ENCODE results near the gene USH2A. TPM values are rescaled to one million over a fixed set of nuclear protein-coding genes. Genes with fewer than 3 reads are reported as not detected.

Gene USH2A
- polyA plus RNA-seq, 1 of the 3 experiments (the other 2 are of a cell fraction): under 0.01 TPM

DNA sequence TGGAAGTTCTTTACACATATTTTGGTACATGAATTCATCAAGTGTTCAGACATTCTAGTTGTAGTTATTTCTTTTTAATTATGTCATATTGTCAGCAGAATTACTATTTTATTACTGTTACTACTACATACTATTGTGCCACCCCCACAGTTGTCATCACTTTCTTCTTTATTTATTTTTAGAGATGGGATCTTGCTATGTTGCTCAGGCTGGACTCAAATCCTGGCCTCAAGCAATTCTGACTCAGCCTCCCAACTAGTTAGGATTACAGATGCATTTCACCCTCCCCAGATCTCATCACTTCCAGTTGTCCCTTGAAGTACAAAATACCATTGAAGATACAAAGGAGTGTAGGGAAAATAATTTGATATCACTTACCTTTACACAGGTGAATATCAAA lies 598.2 kb downstream of the USH2A start:
- DNase-seq: no peak
- H2AFZ ChIP-seq (ENCODE audit: low read depth): no peak overlapping the region
- no peak overlapping the region for H3K4me2 ChIP-seq
- no peak overlapping the region for H3K4me3 ChIP-seq (ENCODE audit: low read depth in 2 of 2, low read length in 1 of 2)
- H3K27me3 ChIP-seq (ENCODE audit: insufficient read depth): no peaks in the 10 kb centered on the region
- ChIA-PET CTCF (no interaction called here), POLR2A (no interaction called here)
- no peaks in the 10 kb centered on the region for H3K4me1 ChIP-seq (ENCODE audit: control insufficient read depth in 1 of 2, insufficient read depth in 2 of 2, low read depth in 1 of 2, low read length in 1 of 2)
- TF ChIP-seq, protein P1, sequence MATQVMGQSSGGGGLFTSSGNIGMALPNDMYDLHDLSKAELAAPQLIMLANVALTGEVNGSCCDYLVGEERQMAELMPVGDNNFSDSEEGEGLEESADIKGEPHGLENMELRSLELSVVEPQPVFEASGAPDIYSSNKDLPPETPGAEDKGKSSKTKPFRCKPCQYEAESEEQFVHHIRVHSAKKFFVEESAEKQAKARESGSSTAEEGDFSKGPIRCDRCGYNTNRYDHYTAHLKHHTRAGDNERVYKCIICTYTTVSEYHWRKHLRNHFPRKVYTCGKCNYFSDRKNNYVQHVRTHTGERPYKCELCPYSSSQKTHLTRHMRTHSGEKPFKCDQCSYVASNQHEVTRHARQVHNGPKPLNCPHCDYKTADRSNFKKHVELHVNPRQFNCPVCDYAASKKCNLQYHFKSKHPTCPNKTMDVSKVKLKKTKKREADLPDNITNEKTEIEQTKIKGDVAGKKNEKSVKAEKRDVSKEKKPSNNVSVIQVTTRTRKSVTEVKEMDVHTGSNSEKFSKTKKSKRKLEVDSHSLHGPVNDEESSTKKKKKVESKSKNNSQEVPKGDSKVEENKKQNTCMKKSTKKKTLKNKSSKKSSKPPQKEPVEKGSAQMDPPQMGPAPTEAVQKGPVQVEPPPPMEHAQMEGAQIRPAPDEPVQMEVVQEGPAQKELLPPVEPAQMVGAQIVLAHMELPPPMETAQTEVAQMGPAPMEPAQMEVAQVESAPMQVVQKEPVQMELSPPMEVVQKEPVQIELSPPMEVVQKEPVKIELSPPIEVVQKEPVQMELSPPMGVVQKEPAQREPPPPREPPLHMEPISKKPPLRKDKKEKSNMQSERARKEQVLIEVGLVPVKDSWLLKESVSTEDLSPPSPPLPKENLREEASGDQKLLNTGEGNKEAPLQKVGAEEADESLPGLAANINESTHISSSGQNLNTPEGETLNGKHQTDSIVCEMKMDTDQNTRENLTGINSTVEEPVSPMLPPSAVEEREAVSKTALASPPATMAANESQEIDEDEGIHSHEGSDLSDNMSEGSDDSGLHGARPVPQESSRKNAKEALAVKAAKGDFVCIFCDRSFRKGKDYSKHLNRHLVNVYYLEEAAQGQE (IDR thresholded peaks at IDR 0.05; ENCODE audit: low read depth, low read length): no peak
- TF ChIP-seq CHD2 (IDR thresholded peaks at IDR 0.05; ENCODE audit: low read length, partially characterized antibody) (no peak), YY1 (IDR thresholded peaks at IDR 0.05; ENCODE audit: low read depth) (no peak), SMC3 (IDR thresholded peaks at IDR 0.05; ENCODE audit: low read depth, low read length) (no peak), MEF2A (IDR thresholded peaks at IDR 0.05; ENCODE audit: borderline replicate concordance, low read depth) (no peak), TCF12 (IDR thresholded peaks at IDR 0.05) (no peak), TAF1 (IDR thresholded peaks at IDR 0.05; ENCODE audit: borderline replicate concordance, low read depth, low read length) (no peak), RXRA (IDR thresholded peaks at IDR 0.05; ENCODE audit: borderline replicate concordance, low read depth) (no peak)
- TF ChIP-seq, protein P2, sequence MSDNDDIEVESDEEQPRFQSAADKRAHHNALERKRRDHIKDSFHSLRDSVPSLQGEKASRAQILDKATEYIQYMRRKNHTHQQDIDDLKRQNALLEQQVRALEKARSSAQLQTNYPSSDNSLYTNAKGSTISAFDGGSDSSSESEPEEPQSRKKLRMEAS (IDR thresholded peaks at IDR 0.05; ENCODE audit: low read depth): no peak
- TF ChIP-seq, protein P3, sequence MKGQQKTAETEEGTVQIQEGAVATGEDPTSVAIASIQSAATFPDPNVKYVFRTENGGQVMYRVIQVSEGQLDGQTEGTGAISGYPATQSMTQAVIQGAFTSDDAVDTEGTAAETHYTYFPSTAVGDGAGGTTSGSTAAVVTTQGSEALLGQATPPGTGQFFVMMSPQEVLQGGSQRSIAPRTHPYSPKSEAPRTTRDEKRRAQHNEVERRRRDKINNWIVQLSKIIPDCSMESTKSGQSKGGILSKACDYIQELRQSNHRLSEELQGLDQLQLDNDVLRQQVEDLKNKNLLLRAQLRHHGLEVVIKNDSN (IDR thresholded peaks at IDR 0.05; ENCODE audit: borderline replicate concordance, low read depth): no peak
- TF ChIP-seq, protein P4, sequence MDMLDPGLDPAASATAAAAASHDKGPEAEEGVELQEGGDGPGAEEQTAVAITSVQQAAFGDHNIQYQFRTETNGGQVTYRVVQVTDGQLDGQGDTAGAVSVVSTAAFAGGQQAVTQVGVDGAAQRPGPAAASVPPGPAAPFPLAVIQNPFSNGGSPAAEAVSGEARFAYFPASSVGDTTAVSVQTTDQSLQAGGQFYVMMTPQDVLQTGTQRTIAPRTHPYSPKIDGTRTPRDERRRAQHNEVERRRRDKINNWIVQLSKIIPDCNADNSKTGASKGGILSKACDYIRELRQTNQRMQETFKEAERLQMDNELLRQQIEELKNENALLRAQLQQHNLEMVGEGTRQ (IDR thresholded peaks at IDR 0.05; ENCODE audit: borderline replicate concordance, low read depth, low read length): no peak
- TF ChIP-seq, protein P5, sequence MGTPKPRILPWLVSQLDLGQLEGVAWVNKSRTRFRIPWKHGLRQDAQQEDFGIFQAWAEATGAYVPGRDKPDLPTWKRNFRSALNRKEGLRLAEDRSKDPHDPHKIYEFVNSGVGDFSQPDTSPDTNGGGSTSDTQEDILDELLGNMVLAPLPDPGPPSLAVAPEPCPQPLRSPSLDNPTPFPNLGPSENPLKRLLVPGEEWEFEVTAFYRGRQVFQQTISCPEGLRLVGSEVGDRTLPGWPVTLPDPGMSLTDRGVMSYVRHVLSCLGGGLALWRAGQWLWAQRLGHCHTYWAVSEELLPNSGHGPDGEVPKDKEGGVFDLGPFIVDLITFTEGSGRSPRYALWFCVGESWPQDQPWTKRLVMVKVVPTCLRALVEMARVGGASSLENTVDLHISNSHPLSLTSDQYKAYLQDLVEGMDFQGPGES (IDR thresholded peaks at IDR 0.05; ENCODE audit: low read depth, low read length): no peak
- TF ChIP-seq, protein P6, sequence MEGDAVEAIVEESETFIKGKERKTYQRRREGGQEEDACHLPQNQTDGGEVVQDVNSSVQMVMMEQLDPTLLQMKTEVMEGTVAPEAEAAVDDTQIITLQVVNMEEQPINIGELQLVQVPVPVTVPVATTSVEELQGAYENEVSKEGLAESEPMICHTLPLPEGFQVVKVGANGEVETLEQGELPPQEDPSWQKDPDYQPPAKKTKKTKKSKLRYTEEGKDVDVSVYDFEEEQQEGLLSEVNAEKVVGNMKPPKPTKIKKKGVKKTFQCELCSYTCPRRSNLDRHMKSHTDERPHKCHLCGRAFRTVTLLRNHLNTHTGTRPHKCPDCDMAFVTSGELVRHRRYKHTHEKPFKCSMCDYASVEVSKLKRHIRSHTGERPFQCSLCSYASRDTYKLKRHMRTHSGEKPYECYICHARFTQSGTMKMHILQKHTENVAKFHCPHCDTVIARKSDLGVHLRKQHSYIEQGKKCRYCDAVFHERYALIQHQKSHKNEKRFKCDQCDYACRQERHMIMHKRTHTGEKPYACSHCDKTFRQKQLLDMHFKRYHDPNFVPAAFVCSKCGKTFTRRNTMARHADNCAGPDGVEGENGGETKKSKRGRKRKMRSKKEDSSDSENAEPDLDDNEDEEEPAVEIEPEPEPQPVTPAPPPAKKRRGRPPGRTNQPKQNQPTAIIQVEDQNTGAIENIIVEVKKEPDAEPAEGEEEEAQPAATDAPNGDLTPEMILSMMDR (IDR thresholded peaks at IDR 0.05): no peak
- TF ChIP-seq, protein P7, sequence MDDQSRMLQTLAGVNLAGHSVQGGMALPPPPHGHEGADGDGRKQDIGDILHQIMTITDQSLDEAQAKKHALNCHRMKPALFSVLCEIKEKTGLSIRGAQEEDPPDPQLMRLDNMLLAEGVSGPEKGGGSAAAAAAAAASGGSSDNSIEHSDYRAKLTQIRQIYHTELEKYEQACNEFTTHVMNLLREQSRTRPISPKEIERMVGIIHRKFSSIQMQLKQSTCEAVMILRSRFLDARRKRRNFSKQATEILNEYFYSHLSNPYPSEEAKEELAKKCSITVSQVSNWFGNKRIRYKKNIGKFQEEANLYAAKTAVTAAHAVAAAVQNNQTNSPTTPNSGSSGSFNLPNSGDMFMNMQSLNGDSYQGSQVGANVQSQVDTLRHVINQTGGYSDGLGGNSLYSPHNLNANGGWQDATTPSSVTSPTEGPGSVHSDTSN (IDR thresholded peaks at IDR 0.05): no peak
- no peak overlapping the region for H3K9ac ChIP-seq
- H3K9me2 ChIP-seq: no peaks in the 10 kb centered on the region
- no peaks in the 10 kb centered on the region for H3F3A ChIP-seq (replicated peaks; ENCODE audit: insufficient read depth)
- H3K9me3 ChIP-seq: no peaks in the 10 kb centered on the region
- no peak overlapping the region for H3K27ac ChIP-seq (ENCODE audit: low read depth in 2 of 2, low read length in 1 of 2)
- no peaks in the 10 kb centered on the region for H3K36me3 ChIP-seq (replicated peaks in 1 of 2; ENCODE audit: control insufficient read depth in 1 of 2, insufficient read depth in 2 of 2, low read length in 1 of 2)
- no peaks in the 10 kb centered on the region for H4K20me1 ChIP-seq (ENCODE audit: insufficient read depth)
- H3K79me2 ChIP-seq (ENCODE audit: insufficient read depth): no peaks in the 10 kb centered on the region
